Measurements from ENCODE around the gene CHCHD5. TPM values are rescaled to one million over a fixed set of nuclear protein-coding genes. Genes with fewer than 3 reads are reported as not detected.

Gene CHCHD5
- total and polyA plus RNA-seq, 10 of the 15 experiments (the other 5 are each of a cell fraction or from before 2014, with no cell fraction given) = 16.4 to 118 (median 45.2) TPM

DNA sequence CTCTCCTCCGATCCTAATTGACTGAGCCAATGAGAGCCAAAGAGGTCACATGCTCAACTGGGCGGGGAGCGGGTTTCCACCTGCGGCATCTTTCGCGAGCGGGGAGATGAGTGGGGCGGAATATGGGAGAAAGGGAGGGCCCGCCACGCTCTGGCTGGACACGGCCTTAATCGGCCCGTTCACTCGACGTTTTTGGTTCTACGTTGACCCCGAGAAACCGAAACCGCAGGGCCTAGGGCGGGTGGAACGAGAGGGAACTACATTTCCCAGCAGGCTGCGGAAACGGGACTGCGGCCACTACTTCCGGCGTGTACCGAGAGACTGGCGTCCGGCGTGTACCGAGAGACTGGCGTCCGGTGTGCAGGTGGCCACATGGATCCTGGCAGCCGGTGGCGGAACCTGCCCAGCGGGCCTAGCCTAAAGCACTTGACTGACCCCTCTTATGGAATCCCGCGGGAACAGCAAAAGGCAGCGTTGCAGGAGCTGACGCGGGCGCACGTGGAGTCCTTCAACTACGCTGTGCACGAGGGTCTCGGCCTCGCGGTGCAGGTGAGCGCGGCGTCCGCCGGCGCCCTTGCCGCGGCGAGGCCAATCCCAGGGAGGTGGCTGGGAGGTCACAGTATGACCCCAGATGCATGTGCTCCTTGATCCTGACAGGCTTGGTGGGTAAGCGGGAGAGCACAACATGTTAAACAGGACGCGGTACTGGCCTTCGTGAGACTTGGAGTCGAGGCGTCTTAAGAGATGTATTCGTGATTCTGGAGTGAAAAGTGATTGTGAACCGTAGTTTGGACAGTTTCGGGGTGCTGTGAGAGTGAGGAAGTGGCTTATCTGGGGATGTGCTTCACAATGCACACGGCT, 42.1 kb upstream of the CHCHD5 start, which contains the start of gene POLR1B (continued):
- TF ChIP-seq NFYB (IDR thresholded peaks at IDR 0.05; ENCODE audit: insufficient read depth, low read depth, low read length) = 0 out of 2 replicates have a peak, but pooled peaks have one; percentile 31
- TF ChIP-seq NR2C1 (IDR thresholded peaks at IDR 0.05) = peak; percentile 79
- no peak for TF ChIP-seq POLR2AphosphoS2 (IDR thresholded peaks at IDR 0.05; ENCODE audit: low read depth, low read length)
- TF ChIP-seq IKZF2 (IDR thresholded peaks at IDR 0.05) = peak; percentile 4 to 66; a peak in 3 of 4 replicates
- TF ChIP-seq, protein P1, sequence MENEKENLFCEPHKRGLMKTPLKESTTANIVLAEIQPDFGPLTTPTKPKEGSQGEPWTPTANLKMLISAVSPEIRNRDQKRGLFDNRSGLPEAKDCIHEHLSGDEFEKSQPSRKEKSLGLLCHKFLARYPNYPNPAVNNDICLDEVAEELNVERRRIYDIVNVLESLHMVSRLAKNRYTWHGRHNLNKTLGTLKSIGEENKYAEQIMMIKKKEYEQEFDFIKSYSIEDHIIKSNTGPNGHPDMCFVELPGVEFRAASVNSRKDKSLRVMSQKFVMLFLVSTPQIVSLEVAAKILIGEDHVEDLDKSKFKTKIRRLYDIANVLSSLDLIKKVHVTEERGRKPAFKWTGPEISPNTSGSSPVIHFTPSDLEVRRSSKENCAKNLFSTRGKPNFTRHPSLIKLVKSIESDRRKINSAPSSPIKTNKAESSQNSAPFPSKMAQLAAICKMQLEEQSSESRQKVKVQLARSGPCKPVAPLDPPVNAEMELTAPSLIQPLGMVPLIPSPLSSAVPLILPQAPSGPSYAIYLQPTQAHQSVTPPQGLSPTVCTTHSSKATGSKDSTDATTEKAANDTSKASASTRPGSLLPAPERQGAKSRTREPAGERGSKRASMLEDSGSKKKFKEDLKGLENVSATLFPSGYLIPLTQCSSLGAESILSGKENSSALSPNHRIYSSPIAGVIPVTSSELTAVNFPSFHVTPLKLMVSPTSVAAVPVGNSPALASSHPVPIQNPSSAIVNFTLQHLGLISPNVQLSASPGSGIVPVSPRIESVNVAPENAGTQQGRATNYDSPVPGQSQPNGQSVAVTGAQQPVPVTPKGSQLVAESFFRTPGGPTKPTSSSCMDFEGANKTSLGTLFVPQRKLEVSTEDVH (IDR thresholded peaks at IDR 0.05; ENCODE audit: low read depth, partially characterized antibody) = peak; percentile 55
- TF ChIP-seq, protein P2, sequence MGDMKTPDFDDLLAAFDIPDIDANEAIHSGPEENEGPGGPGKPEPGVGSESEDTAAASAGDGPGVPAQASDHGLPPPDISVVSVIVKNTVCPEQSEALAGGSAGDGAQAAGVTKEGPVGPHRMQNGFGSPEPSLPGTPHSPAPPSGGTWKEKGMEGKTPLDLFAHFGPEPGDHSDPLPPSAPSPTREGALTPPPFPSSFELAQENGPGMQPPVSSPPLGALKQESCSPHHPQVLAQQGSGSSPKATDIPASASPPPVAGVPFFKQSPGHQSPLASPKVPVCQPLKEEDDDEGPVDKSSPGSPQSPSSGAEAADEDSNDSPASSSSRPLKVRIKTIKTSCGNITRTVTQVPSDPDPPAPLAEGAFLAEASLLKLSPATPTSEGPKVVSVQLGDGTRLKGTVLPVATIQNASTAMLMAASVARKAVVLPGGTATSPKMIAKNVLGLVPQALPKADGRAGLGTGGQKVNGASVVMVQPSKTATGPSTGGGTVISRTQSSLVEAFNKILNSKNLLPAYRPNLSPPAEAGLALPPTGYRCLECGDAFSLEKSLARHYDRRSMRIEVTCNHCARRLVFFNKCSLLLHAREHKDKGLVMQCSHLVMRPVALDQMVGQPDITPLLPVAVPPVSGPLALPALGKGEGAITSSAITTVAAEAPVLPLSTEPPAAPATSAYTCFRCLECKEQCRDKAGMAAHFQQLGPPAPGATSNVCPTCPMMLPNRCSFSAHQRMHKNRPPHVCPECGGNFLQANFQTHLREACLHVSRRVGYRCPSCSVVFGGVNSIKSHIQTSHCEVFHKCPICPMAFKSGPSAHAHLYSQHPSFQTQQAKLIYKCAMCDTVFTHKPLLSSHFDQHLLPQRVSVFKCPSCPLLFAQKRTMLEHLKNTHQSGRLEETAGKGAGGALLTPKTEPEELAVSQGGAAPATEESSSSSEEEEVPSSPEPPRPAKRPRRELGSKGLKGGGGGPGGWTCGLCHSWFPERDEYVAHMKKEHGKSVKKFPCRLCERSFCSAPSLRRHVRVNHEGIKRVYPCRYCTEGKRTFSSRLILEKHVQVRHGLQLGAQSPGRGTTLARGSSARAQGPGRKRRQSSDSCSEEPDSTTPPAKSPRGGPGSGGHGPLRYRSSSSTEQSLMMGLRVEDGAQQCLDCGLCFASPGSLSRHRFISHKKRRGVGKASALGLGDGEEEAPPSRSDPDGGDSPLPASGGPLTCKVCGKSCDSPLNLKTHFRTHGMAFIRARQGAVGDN (IDR thresholded peaks at IDR 0.05) = no peak; the same call in 1 of the 2 replicates
- no peak; the same call in 1 of the 2 replicates for TF ChIP-seq NFIC (IDR thresholded peaks at IDR 0.05; ENCODE audit: low read depth, low read length)
- no peak for TF ChIP-seq SUPT20H (IDR thresholded peaks at IDR 0.05; ENCODE audit: borderline replicate concordance, control insufficient read depth, low read depth, low read length)
- TF ChIP-seq, protein P3, sequence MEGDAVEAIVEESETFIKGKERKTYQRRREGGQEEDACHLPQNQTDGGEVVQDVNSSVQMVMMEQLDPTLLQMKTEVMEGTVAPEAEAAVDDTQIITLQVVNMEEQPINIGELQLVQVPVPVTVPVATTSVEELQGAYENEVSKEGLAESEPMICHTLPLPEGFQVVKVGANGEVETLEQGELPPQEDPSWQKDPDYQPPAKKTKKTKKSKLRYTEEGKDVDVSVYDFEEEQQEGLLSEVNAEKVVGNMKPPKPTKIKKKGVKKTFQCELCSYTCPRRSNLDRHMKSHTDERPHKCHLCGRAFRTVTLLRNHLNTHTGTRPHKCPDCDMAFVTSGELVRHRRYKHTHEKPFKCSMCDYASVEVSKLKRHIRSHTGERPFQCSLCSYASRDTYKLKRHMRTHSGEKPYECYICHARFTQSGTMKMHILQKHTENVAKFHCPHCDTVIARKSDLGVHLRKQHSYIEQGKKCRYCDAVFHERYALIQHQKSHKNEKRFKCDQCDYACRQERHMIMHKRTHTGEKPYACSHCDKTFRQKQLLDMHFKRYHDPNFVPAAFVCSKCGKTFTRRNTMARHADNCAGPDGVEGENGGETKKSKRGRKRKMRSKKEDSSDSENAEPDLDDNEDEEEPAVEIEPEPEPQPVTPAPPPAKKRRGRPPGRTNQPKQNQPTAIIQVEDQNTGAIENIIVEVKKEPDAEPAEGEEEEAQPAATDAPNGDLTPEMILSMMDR (IDR thresholded peaks at IDR 0.05 in 2 of 3, conservative IDR thresholded peaks at IDR 0.05 in 1 of 3; ENCODE audit: control insufficient read depth in 2 of 3, extremely low read depth in 1 of 3, insufficient read depth in 1 of 3, low read depth in 3 of 3, low read length in 3 of 3) = no peak
- TF ChIP-seq, protein P4, sequence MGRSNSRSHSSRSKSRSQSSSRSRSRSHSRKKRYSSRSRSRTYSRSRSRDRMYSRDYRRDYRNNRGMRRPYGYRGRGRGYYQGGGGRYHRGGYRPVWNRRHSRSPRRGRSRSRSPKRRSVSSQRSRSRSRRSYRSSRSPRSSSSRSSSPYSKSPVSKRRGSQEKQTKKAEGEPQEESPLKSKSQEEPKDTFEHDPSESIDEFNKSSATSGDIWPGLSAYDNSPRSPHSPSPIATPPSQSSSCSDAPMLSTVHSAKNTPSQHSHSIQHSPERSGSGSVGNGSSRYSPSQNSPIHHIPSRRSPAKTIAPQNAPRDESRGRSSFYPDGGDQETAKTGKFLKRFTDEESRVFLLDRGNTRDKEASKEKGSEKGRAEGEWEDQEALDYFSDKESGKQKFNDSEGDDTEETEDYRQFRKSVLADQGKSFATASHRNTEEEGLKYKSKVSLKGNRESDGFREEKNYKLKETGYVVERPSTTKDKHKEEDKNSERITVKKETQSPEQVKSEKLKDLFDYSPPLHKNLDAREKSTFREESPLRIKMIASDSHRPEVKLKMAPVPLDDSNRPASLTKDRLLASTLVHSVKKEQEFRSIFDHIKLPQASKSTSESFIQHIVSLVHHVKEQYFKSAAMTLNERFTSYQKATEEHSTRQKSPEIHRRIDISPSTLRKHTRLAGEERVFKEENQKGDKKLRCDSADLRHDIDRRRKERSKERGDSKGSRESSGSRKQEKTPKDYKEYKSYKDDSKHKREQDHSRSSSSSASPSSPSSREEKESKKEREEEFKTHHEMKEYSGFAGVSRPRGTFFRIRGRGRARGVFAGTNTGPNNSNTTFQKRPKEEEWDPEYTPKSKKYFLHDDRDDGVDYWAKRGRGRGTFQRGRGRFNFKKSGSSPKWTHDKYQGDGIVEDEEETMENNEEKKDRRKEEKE (IDR thresholded peaks at IDR 0.05) = no peak
- TF ChIP-seq ZSCAN29 (IDR thresholded peaks at IDR 0.05) = no peak
- TF ChIP-seq CHD4 (IDR thresholded peaks at IDR 0.05) = no peak
